ENCODE measurements around the gene ALPI. TPM values are rescaled to one million over a fixed set of nuclear protein-coding genes. Genes with fewer than 3 reads are reported as not detected.

ALPI gene
- total RNA-seq, 2 experiments from 2014 or later = not detected

DNA sequence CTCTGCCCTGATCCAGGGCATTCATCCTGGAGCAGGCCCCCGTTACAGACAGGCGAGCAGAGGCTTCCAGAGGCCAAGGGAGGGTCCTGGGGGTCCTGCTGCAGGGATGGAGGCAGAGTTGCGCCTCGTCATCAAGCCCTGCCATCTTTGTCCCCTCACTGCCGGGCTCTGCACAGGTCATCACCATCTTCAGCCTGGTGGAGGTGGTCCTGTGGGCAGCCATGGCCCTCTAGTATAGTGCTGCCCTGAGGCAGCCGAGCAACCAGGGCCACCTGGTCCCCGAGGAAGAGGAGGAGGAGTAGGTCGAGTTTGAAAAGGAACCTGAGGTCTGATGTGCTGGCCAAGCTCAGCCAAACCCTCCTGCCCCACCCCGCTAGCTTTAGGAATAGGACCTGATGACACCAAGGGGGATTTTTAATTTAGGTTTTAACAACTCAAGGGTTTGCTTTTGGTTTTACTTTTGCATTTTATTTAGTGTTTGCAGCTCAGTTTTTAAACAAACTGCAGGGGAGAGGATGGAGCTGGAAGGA lies 8.8 kb upstream of the ALPI start:
- ChIA-PET POLR2A (no interaction called here), CTCF (ENCODE audit: unreplicated experiment) (interaction anchor here (0.6 kb wide), 1 partner anchor 51 kb away, joined by 9 read pairs; no protein-coding TSS in a partner anchor)
- BruUV-seq (replicated peaks) = no TSS peak
- TF ChIP-seq, protein P1, sequence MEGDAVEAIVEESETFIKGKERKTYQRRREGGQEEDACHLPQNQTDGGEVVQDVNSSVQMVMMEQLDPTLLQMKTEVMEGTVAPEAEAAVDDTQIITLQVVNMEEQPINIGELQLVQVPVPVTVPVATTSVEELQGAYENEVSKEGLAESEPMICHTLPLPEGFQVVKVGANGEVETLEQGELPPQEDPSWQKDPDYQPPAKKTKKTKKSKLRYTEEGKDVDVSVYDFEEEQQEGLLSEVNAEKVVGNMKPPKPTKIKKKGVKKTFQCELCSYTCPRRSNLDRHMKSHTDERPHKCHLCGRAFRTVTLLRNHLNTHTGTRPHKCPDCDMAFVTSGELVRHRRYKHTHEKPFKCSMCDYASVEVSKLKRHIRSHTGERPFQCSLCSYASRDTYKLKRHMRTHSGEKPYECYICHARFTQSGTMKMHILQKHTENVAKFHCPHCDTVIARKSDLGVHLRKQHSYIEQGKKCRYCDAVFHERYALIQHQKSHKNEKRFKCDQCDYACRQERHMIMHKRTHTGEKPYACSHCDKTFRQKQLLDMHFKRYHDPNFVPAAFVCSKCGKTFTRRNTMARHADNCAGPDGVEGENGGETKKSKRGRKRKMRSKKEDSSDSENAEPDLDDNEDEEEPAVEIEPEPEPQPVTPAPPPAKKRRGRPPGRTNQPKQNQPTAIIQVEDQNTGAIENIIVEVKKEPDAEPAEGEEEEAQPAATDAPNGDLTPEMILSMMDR (conservative IDR thresholded peaks at IDR 0.05; ENCODE audit: low read length) = no peak
- no peak for TF ChIP-seq EZH2phosphoT487 (IDR thresholded peaks at IDR 0.05; ENCODE audit: borderline replicate concordance, low read depth, low read length)
- Histone ChIP-seq H3K4me1 (ENCODE audit: insufficient read depth, low read length, poor library complexity, severe bottlenecking) (peaks cover 4% of the 10 kb centered on the region), H3K36me3 (ENCODE audit: insufficient read depth, low read length) (no peaks in the 10 kb centered on the region), H3K4me3 (ENCODE audit: low read depth, low read length, poor library complexity, severe bottlenecking) (no peak overlapping the region), H3K27ac (ENCODE audit: low read depth, low read length, poor library complexity, severe bottlenecking) (no peak overlapping the region), H3K79me2 (ENCODE audit: insufficient read depth, low read depth, low read length) (no peaks in the 10 kb centered on the region), H2AFZ (ENCODE audit: low read length) (no peak overlapping the region), H3K4me2 (ENCODE audit: low read length) (no peak overlapping the region), H3K9me3 (ENCODE audit: low read length) (no peaks in the 10 kb centered on the region), H4K20me1 (ENCODE audit: insufficient read depth, low read length) (no peaks in the 10 kb centered on the region), H3K9me2 (ENCODE audit: insufficient read depth, low read length) (no peaks in the 10 kb centered on the region)
- DNase-seq (ENCODE audit: low spot score) = no peak
- intact Hi-C loops (cut with micrococcal nuclease; ENCODE audit: unreplicated experiment) = no loop called here

GRCh38 chr2:232447638-232448303 lies 8.2 kb upstream of the ALPI start:
- CTCF ChIA-PET (ENCODE audit: unreplicated experiment) = interaction anchor here (0.6 kb wide), 1 partner anchor 51 kb away, joined by 9 read pairs; no protein-coding TSS in a partner anchor
- no peaks in the 10 kb centered on the region for H3K79me2 ChIP-seq (ENCODE audit: insufficient read depth, low read depth, low read length)
- H3K4me1 ChIP-seq (ENCODE audit: insufficient read depth, low read length, poor library complexity, severe bottlenecking) = peaks cover 4% of the 10 kb centered on the region
- POLR2A ChIA-PET = interaction anchor here (0.6 kb wide), 2 partner anchors 86 to 776 kb away, joined by 3 read pairs; no protein-coding TSS in a partner anchor
- H3K36me3 ChIP-seq (ENCODE audit: insufficient read depth, low read length) = no peaks in the 10 kb centered on the region
- no peak overlapping the region for H2AFZ ChIP-seq (ENCODE audit: low read length)
- no peak for TF ChIP-seq EZH2phosphoT487 (IDR thresholded peaks at IDR 0.05; ENCODE audit: borderline replicate concordance, low read depth, low read length)
- TF ChIP-seq, protein P1 (conservative IDR thresholded peaks at IDR 0.05; ENCODE audit: low read length) = no peak
- no TSS peak for BruUV-seq (replicated peaks)
- intact Hi-C loops (cut with micrococcal nuclease; ENCODE audit: unreplicated experiment) = no loop called here
- H3K4me3 ChIP-seq (ENCODE audit: low read depth, low read length, poor library complexity, severe bottlenecking) = no peak overlapping the region
- H3K27ac ChIP-seq (ENCODE audit: low read depth, low read length, poor library complexity, severe bottlenecking) = no peak overlapping the region
- no peak for DNase-seq (ENCODE audit: low spot score)
- H4K20me1 ChIP-seq (ENCODE audit: insufficient read depth, low read length) = no peaks in the 10 kb centered on the region
- no peak overlapping the region for H3K4me2 ChIP-seq (ENCODE audit: low read length)
- H3K9me3 ChIP-seq (ENCODE audit: low read length) = no peaks in the 10 kb centered on the region
- no peaks in the 10 kb centered on the region for H3K9me2 ChIP-seq (ENCODE audit: insufficient read depth, low read length)

GRCh38 chr2:232448304-232448690 lies 7.7 kb upstream of the ALPI start:
- ChIA-PET CTCF (ENCODE audit: unreplicated experiment) (no interaction called here), POLR2A (interaction anchor here (0.6 kb wide), 2 partner anchors 87 to 776 kb away, joined by 3 read pairs; no protein-coding TSS in a partner anchor)
- Histone ChIP-seq H3K36me3 (ENCODE audit: insufficient read depth, low read length) (no peaks in the 10 kb centered on the region), H3K27ac (ENCODE audit: low read depth, low read length, poor library complexity, severe bottlenecking) (no peak overlapping the region), H4K20me1 (ENCODE audit: insufficient read depth, low read length) (no peaks in the 10 kb centered on the region), H3K79me2 (ENCODE audit: insufficient read depth, low read depth, low read length) (no peaks in the 10 kb centered on the region), H3K4me3 (ENCODE audit: low read depth, low read length, poor library complexity, severe bottlenecking) (no peak overlapping the region), H3K9me2 (ENCODE audit: insufficient read depth, low read length) (no peaks in the 10 kb centered on the region), H3K4me1 (ENCODE audit: insufficient read depth, low read length, poor library complexity, severe bottlenecking) (peaks cover 4% of the 10 kb centered on the region), H2AFZ (ENCODE audit: low read length) (no peak overlapping the region), H3K4me2 (ENCODE audit: low read length) (no peak overlapping the region), H3K9me3 (ENCODE audit: low read length) (no peaks in the 10 kb centered on the region)
- no peak for DNase-seq (ENCODE audit: low spot score)
- intact Hi-C loops (cut with micrococcal nuclease; ENCODE audit: unreplicated experiment) = no loop called here
- TF ChIP-seq, protein P1 (conservative IDR thresholded peaks at IDR 0.05; ENCODE audit: low read length) = no peak
- TF ChIP-seq EZH2phosphoT487 (IDR thresholded peaks at IDR 0.05; ENCODE audit: borderline replicate concordance, low read depth, low read length) = no peak
- BruUV-seq (replicated peaks) = no TSS peak

Measured in OCI-LY7 (cell line).